Activated CD4-positive, alpha-beta T cell treated with anti-CD3 and anti-CD28 coated beads, Interleukin-2, amount 50 U/mL, for 16 hours (primary cell): Measurements from ENCODE around the gene COMMD4.
"Not testable (repeated sequence)": the region's sequence is repeated elsewhere in the genome, so short reads cannot be mapped to it uniquely, and the experiment has no call there.

Experiments
- DNase-seq: peaks from one replicate; pipeline ENCODE4 v3.0.0-alpha.2; 2020

Gene COMMD4

DNA sequence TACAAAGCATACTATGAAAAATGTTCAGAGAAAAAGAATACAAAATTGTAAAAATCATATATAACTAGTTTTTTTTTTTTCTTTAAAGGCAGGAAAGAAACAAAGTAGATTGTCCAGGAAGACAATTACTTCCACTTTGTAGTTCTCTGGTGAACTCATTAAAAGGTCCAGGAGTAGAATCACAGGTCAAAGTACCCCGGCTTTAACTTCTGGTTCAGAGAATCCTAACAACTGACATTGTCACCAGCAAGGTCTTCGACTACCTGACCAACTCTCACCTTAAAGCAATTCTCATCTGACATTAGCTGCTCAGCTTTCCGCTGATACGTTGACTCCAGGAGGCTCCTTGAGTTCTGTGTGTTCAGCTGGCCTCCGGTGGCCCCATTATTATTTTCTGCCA is 48.1 kb downstream of the COMMD4 start:
- not testable (repeated sequence) for DNase-seq
